EH (cell line): ENCODE data around the gene CFAP53.
"Not testable (repeated sequence)": the region's sequence is repeated elsewhere in the genome, so short reads cannot be mapped to it uniquely, and the experiment has no call there.

Experiments used
- DNase-seq: peaks from one replicate; pipeline ENCODE4 v3.0.0-alpha.2; 2015; ENCODE audit warnings: low read depth

Gene CFAP53

DNA sequence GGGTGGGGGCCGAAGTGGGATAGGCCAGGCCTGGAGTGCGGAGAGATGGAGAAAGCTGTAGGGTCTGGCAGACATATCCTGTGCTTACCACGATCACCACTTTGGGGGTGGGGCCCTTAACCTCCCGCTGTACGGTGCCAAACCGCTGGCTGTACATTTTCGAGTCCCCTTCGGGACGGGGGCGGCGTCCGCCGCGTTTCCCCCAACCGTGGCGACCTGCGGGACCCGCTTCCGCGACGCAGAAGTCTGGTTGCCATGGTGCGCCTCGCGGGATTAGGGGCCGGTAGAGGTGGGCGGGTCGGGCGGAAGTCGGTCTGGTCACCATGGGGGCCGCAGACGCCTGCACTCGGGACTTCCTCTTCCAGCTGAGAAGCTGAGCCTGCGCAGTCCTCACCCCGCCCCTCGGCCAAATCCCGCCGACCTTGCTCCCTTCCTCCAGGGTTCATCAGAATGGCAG, at the start of gene CFAP53:
Gene CFAP53, minus strand, starts transcription at position 248 of the 457 bp plus-strand sequence. Its CDS starts 91 bp downstream, at position 157.
- peak; percentile 90 for DNase-seq

- no peak for DNase-seq
Measured at GRCh38 chr18:50315100-50315871, 49.0 kb upstream of the CFAP53 start.

DNA sequence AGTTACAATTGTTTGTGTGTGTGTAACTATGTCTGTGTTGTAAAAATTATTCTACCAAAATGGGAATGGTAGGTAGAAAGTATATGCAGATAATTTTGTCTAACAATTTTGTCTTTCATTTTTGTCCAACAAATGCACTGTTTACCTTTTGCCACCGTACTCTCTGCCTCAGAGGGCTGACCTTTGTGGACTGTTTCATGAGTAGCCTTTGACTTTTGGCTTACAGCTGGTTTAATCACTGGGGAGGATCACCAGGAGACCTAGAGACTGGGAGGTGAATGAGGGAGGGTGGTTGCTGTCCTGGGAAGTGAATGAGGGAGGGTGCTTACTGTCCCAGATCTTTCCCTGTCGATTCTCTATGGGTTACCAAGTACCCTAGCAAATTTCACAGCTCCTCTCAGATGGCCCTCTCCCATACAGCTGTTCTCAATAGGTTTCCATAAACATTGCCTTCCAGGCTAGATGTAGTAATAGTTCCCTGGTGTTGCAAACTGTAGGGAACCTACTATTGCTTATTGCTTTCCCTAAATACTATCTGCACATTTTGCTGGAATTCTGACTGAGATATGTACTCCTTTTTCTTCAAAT, 47.7 kb upstream of the CFAP53 start:
- no peak for DNase-seq

GRCh38 chr18:50313031-50313607, 46.8 kb upstream of the CFAP53 start:
- DNase-seq, result no peak

GRCh38 chr18:50312296-50313030, 46.2 kb upstream of the CFAP53 start:
- no peak for DNase-seq

GRCh38 chr18:50311650-50312049, 45.4 kb upstream of the CFAP53 start:
- no peak for DNase-seq

- no peak for DNase-seq
Measured at GRCh38 chr18:50310080-50310479, 43.8 kb upstream of the CFAP53 start.

GRCh38 chr18:50308851-50309250, 42.6 kb upstream of the CFAP53 start:
- DNase-seq, result not testable (repeated sequence)

- DNase-seq, result peak; percentile 91
Measured at GRCh38 chr18:50307738-50308470, 41.6 kb upstream of the CFAP53 start.

GRCh38 chr18:50307400-50307737, 41.1 kb upstream of the CFAP53 start:
- DNase-seq, result no peak

DNA sequence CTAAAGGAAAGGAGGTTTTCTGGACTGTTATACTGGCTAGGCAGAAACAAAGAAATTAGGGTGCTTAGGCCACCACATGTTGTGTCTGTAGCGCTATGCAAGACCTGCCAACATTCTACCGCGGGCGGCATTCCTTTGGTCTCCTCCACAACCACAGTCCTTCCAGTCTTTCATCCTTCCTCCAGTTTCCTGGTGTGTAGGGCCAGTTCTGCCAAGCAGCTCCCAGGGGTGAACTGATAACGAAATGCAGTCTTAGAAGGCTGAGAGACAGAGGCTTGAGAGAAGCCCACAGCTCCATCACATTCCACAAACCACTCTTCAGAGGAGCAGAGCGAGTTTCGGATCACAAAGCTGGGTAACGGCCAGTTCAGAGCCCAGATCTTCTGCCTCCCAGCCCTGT, 40.6 kb upstream of the CFAP53 start:
- DNase-seq, result peak; percentile 32

DNA sequence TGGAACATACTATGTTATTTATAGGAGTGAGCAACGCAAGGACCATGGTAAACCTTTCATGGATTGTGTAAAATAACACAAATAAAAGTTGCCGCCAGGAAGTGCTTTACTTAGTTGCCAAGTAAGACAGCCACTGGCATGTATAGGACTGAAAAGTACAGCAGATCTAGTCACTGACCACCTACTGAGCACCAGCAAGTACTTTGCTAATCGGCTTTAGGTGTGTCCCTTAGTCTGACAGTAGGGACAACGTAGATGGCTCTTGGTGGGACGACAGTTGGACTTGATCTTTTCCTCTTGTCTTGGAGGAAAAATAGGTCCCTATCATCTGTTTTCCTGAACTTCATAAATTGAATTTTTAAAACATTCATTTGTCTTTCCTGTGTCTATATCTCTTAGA, 34.8 kb upstream of the CFAP53 start:
- DNase-seq, result no peak

DNA sequence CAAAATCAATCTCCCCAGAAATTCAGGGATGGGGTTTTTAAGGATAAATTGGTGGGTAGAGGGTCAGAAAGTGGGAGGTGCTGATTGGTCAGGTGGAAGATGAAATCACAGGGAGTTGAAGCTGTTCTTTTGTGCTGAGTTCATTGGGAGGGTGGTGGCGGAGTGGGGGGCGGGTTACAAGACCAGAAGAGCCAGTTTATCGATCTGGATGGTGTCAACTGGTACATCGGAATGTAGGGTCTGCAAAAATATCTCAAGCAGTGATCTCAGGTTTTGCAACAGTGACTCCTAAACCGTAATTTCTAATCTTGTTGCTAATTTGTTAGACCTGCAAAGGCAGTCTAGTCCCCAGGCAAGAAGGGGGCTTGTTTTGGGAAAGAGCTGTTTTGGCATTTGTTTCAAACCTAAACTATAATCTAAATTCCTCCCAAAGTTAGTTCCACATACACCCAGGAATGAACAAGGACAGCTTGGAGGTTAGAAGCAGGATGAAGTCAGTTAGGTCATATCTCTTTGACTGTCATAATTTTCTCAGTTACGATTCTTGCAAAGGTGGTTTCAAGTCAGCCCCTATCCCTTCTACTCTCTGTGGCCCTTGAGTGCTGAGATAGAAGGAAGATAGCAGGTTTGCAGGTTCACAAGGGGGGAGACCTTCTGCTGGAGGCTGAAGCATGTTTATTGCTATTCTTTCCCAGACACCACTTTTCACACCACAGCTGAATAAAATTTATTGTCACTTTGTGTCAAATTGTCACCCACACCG, 33.5 kb upstream of the CFAP53 start:
- no peak for DNase-seq

- no peak for DNase-seq
Measured at GRCh38 chr18:50298443-50299284, 32.4 kb upstream of the CFAP53 start.

DNA sequence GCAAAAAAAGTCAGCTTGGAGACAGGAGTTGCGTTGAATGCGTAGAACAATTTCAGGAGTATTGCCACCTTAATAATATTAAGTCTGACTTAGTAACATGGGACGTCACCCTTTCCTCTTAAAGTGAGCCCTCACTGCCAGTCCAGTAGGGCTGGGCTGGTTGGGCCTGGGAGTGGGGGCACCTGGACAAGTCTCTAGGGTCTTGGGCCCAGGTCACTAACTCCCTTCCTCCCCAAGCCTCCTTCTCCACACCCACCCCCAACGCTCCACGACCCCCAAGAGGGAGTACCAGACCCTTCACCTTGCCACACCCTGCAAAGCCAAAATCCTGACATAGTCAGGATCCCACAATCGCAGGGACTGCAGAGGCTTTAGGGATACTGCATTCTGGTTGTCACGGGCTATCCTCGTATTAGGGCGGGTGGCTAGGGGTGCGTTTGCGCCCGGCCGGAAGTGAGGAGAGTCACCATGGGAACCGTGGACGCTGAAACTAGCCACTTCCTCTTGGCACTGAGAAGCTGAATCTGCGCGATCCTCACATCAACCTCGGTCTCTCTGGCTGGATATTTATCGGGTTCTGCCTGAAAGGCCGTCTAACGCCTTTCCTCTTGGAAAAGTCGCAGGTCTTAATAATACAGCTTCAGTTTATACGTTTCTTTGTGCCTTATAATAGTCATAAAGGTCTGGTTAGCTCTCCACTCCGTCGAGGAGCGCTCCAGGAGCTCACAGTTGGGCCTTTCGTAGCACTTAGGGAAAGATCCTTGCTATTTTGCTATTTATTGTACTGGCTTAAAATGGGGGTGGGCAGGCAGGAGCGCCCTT, 31.5 kb upstream of the CFAP53 start:
- peak; percentile 80 for DNase-seq

- DNase-seq, result no peak
Measured at GRCh38 chr18:50293039-50293438, 26.7 kb upstream of the CFAP53 start.

DNA sequence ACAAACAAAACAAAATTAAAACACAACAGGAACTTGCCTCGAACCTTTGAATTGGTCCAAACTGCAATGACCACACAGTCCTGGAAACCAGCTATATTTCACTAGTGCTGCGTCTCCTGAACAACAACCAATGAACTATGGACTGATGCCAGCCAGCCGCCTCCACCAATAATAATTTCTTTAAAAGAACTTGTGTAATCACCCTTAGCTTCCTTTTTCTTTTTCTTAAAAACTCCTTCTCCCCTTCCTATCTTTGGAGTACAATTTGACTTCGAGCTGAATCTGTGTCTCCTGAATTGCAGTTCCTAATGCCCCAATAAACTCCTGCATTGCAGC, 22.8 kb upstream of the CFAP53 start:
- no peak for DNase-seq

DNA sequence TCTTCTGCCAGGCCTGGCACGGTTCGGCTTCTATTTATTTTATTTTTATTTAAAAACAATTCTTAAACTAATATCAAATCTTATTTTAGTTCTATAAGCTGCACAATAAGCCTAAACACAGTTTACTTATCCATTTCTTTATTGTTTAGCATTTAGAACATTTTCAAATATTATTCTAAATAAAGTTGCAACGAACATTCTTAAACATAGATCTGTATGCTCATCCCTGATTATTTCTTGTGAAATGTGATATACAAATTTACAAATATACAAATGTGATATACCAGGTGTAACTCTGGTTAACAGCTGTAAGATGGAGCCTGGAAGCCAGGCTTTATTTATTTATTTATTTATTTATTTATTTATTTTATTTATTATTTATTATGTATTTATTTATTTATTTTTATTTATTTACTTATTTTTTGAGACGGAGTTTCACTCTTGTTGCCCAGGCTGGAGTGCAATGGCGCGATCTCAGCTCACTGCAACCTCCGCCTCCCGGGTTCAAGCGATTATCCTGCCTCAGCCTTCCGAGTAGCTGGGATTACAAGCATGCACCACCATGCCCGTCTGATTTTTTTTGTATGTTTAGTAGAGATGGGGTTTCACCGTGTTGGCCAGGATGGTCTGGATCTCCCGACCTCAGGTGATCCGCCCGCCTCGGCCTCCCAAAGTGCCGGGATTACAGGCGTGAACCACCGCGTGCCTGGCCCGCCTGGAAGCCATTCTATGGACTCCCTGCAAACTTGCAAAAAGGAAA, 22.2 kb upstream of the CFAP53 start:
- not testable (repeated sequence) for DNase-seq
